Neural cell (in vitro differentiated cells): Measurements from ENCODE around the gene PCDHA7.
"Not testable (repeated sequence)": the region's sequence is repeated elsewhere in the genome, so short reads cannot be mapped to it uniquely, and the experiment has no call there.

ENCODE experiments used
- CTCF ChIP-seq: fragments of 450-650 bp; IDR thresholded peaks from 2 replicates; pipeline ENCODE4 v1.5.1; 2014; ENCODE audit warnings: antibody characterized with exemption, mild to moderate bottlenecking, moderate library complexity; ENCODE audit not compliant: poor library complexity, severe bottlenecking
- EP300 ChIP-seq: fragments of 450-650 bp; conservative IDR thresholded peaks from 2 replicates; pipeline ENCODE4 v1.6.1; 2014; ENCODE audit warnings: antibody characterized with exemption, mild to moderate bottlenecking, moderate library complexity; ENCODE audit not compliant: poor library complexity, severe bottlenecking
- EZH2 ChIP-seq: fragments of 200-600, 300-800 bp; shearing (Covaris generic), sonication (generic); IDR thresholded peaks from 2 replicates; pipeline ENCODE4 v1.6.1; 2014; ENCODE audit warnings: antibody characterized with exemption, low read length, borderline replicate concordance, mild to moderate bottlenecking; ENCODE audit not compliant: insufficient read depth, poor library complexity, severe bottlenecking
- MXI1 ChIP-seq: fragments of 450-650 bp; conservative IDR thresholded peaks from 2 replicates; pipeline ENCODE4 v1.6.1; 2014; ENCODE audit warnings: antibody characterized with exemption, mild to moderate bottlenecking; ENCODE audit not compliant: poor library complexity, severe bottlenecking
- REST ChIP-seq: IDR thresholded peaks from 2 replicates; pipeline ENCODE4 v1.6.1; 2012; ENCODE audit warnings: borderline replicate concordance

DNA sequence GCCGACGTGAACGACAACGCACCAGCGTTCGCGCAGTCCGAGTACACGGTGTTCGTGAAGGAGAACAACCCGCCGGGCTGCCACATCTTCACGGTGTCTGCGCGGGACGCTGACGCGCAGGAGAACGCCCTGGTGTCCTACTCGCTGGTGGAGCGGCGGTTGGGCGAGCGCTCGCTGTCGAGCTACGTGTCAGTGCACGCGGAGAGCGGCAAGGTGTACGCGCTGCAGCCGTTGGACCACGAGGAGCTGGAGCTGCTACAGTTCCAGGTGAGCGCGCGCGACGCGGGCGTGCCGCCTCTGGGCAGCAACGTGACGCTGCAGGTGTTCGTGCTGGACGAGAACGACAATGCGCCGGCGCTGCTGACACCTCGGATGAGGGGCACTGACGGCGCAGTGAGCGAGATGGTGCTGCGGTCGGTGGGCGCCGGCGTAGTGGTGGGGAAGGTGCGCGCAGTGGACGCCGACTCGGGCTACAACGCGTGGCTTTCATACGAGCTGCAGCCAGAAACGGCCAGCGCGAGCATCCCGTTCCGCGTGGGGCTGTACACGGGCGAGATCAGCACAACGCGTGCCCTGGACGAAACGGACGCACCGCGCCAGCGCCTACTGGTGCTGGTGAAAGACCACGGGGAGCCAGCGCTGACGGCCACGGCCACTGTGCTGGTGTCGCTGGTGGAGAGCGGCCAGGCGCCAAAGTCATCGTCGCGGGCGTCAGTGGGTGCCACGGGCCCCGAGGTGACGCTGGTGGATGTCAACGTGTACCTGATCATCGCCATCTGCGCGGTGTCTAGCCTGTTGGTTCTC lies 16.0 kb downstream of the PCDHA7 start:
- not testable (repeated sequence) for TF ChIP-seq EZH2, MXI1, CTCF, REST, EP300
